ENCODE data around the gene TMEM198.

- TF ChIP-seq CTCF (conservative IDR thresholded peaks at IDR 0.05; ENCODE audit: low read depth in 2 of 2) (no peak), POLR2AphosphoS5 (IDR thresholded peaks at IDR 0.05; ENCODE audit: low read depth) (no peak), EZH2phosphoT487 (IDR thresholded peaks at IDR 0.05; ENCODE audit: unreplicated experiment) (no peak), EZH2 (IDR thresholded peaks at IDR 0.05; ENCODE audit: low read depth, unreplicated experiment) (no peak), ETS1 (IDR thresholded peaks at IDR 0.05) (no peak), REST (IDR thresholded peaks at IDR 0.05; ENCODE audit: unreplicated experiment) (no peak), JUNB (IDR thresholded peaks at IDR 0.05; ENCODE audit: unreplicated experiment) (no peak), CREB1 (CRISPR knock-in tag; IDR thresholded peaks at IDR 0.05; ENCODE audit: low read depth) (no peak), ZNF331 (CRISPR knock-in tag; IDR thresholded peaks at IDR 0.05; ENCODE audit: low read depth) (no peak), STAT1 (IDR thresholded peaks at IDR 0.05; ENCODE audit: unreplicated experiment) (no peak), ZNF462 (CRISPR knock-in tag; IDR thresholded peaks at IDR 0.05) (no peak), ZNF114 (CRISPR knock-in tag; IDR thresholded peaks at IDR 0.05) (no peak), NANOG (IDR thresholded peaks at IDR 0.05; ENCODE audit: borderline replicate concordance) (no peak)
Measured at GRCh38 chr2:219545943-219546352, 2.1 kb downstream of the TMEM198 start.

Data from GM23338 (cell line).